ENCODE data around the gene NXF1. TPM values are rescaled to one million over a fixed set of nuclear protein-coding genes. Genes with fewer than 3 reads are reported as not detected.
A peak's percentile ranks its signal among the peaks of the same experiment; 100 is the strongest.

The NXF1 gene
- total and polyA plus RNA-seq, 2 of the 13 experiments (the other 11 are each of a cell fraction or from before 2014, with no cell fraction given), result 30.4 to 30.9 TPM

DNA sequence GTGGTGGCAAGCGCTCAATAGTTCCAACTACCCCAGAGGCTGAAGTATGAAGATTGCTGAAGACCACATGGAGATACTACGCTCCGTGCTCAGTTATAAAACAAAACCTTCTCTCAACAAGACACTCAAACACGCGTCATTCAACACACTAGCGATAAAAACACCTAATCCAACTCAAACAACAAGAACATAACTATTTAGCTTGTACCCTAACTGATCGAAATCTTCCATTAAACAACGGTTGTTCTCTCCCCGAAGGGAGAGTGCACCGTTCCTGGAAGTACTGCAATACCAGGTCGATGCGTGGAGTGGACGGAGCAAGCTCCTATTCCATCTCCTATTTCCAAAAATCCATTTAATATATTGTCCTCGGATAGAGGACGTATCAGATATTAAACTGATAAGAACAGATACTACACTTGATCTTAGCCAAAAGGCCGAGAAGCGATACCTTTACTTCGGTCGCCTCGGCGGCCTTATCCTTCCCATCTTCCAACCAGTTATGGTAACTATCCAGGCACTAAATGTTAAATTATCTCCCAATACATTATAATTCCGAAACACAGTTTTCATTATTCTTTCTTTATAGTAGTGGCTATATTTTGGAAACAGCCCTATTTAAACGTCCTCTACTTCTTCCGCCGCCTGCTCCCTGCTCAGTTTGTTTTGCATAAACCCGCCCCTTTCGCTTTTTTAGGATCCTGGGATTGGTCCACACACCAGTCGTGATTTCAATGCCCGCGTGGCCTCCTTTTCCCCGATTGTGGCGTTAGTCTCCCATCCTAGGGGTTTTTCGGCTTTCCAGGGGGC lies 36.3 kb upstream of the NXF1 start (continued):
- TF ChIP-seq, protein P1, sequence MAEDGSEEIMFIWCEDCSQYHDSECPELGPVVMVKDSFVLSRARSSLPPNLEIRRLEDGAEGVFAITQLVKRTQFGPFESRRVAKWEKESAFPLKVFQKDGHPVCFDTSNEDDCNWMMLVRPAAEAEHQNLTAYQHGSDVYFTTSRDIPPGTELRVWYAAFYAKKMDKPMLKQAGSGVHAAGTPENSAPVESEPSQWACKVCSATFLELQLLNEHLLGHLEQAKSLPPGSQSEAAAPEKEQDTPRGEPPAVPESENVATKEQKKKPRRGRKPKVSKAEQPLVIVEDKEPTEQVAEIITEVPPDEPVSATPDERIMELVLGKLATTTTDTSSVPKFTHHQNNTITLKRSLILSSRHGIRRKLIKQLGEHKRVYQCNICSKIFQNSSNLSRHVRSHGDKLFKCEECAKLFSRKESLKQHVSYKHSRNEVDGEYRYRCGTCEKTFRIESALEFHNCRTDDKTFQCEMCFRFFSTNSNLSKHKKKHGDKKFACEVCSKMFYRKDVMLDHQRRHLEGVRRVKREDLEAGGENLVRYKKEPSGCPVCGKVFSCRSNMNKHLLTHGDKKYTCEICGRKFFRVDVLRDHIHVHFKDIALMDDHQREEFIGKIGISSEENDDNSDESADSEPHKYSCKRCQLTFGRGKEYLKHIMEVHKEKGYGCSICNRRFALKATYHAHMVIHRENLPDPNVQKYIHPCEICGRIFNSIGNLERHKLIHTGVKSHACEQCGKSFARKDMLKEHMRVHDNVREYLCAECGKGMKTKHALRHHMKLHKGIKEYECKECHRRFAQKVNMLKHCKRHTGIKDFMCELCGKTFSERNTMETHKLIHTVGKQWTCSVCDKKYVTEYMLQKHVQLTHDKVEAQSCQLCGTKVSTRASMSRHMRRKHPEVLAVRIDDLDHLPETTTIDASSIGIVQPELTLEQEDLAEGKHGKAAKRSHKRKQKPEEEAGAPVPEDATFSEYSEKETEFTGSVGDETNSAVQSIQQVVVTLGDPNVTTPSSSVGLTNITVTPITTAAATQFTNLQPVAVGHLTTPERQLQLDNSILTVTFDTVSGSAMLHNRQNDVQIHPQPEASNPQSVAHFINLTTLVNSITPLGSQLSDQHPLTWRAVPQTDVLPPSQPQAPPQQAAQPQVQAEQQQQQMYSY (CRISPR knock-in tag; IDR thresholded peaks at IDR 0.05), result peak; percentile 76; the same call in 1 of the 2 replicates
- TF ChIP-seq, protein P2, sequence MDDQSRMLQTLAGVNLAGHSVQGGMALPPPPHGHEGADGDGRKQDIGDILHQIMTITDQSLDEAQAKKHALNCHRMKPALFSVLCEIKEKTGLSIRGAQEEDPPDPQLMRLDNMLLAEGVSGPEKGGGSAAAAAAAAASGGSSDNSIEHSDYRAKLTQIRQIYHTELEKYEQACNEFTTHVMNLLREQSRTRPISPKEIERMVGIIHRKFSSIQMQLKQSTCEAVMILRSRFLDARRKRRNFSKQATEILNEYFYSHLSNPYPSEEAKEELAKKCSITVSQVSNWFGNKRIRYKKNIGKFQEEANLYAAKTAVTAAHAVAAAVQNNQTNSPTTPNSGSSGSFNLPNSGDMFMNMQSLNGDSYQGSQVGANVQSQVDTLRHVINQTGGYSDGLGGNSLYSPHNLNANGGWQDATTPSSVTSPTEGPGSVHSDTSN (CRISPR knock-in tag; IDR thresholded peaks at IDR 0.05; ENCODE audit: borderline replicate concordance), result peak; percentile 88
- TF ChIP-seq, protein P3, sequence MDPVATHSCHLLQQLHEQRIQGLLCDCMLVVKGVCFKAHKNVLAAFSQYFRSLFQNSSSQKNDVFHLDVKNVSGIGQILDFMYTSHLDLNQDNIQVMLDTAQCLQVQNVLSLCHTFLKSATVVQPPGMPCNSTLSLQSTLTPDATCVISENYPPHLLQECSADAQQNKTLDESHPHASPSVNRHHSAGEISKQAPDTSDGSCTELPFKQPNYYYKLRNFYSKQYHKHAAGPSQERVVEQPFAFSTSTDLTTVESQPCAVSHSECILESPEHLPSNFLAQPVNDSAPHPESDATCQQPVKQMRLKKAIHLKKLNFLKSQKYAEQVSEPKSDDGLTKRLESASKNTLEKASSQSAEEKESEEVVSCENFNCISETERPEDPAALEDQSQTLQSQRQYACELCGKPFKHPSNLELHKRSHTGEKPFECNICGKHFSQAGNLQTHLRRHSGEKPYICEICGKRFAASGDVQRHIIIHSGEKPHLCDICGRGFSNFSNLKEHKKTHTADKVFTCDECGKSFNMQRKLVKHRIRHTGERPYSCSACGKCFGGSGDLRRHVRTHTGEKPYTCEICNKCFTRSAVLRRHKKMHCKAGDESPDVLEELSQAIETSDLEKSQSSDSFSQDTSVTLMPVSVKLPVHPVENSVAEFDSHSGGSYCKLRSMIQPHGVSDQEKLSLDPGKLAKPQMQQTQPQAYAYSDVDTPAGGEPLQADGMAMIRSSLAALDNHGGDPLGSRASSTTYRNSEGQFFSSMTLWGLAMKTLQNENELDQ (CRISPR knock-in tag; IDR thresholded peaks at IDR 0.05; ENCODE audit: borderline replicate concordance), result peak; percentile 88; the same call in 1 of the 2 replicates
- TF ChIP-seq RFX1 (IDR thresholded peaks at IDR 0.05) (no peak; the same call in 1 of the 2 replicates), MEIS2 (CRISPR knock-in tag; IDR thresholded peaks at IDR 0.05) (peak; percentile 64; the same call in 1 of the 2 replicates), KMT2A (CRISPR knock-in tag; IDR thresholded peaks at IDR 0.05) (peak; percentile 89; the same call in 1 of the 2 replicates), IKZF4 (CRISPR knock-in tag; IDR thresholded peaks at IDR 0.05; ENCODE audit: borderline replicate concordance, low read depth, not compliant biosample characterization) (no peak), ZIK1 (CRISPR knock-in tag; IDR thresholded peaks at IDR 0.05; ENCODE audit: borderline replicate concordance, low read depth) (peak; percentile 52; the same call in 1 of the 2 replicates), KDM6A (CRISPR knock-in tag; IDR thresholded peaks at IDR 0.05; ENCODE audit: low read depth) (no peak), ZNF589 (CRISPR knock-in tag; conservative IDR thresholded peaks at IDR 0.05) (peak; percentile 97), DNMT3B (CRISPR knock-in tag; conservative IDR thresholded peaks at IDR 0.05) (peak; percentile 96)
- TF ChIP-seq, protein P4, sequence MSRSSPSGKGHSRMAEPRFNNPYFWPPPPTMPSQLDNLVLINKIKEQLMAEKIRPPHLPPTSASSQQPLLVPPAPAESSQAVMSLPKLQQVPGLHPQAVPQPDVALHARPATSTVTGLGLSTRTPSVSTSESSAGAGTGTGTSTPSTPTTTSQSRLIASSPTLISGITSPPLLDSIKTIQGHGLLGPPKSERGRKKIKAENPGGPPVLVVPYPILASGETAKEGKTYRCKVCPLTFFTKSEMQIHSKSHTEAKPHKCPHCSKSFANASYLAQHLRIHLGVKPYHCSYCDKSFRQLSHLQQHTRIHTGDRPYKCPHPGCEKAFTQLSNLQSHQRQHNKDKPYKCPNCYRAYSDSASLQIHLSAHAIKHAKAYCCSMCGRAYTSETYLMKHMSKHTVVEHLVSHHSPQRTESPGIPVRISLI (CRISPR knock-in tag; IDR thresholded peaks at IDR 0.05; ENCODE audit: borderline replicate concordance), result peak; percentile 23; the same call in 1 of the 2 replicates
- TF ChIP-seq, protein P5, sequence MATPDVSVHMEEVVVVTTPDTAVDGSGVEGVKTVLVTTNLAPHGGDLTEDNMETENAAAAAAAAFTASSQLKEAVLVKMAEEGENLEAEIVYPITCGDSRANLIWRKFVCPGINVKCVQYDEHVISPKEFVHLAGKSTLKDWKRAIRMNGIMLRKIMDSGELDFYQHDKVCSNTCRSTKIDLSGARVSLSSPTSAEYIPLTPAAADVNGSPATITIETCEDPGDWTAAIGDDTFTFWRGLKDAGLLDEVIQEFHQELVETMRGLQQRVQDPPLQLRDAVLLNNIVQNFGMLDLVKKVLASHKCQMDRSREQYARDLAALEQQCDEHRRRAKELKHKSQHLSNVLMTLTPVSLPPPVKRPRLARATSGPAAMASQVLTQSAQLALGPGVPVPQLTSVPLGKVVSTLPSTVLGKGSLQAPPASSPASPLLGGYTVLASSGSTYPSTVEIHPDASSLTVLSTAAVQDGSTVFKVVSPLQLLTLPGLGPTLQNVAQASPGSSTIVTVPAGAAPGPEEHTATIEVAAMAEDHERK (CRISPR knock-in tag; IDR thresholded peaks at IDR 0.05; ENCODE audit: low read depth), result peak; percentile 70; the same call in 1 of the 2 replicates
- TF ChIP-seq, protein P6, sequence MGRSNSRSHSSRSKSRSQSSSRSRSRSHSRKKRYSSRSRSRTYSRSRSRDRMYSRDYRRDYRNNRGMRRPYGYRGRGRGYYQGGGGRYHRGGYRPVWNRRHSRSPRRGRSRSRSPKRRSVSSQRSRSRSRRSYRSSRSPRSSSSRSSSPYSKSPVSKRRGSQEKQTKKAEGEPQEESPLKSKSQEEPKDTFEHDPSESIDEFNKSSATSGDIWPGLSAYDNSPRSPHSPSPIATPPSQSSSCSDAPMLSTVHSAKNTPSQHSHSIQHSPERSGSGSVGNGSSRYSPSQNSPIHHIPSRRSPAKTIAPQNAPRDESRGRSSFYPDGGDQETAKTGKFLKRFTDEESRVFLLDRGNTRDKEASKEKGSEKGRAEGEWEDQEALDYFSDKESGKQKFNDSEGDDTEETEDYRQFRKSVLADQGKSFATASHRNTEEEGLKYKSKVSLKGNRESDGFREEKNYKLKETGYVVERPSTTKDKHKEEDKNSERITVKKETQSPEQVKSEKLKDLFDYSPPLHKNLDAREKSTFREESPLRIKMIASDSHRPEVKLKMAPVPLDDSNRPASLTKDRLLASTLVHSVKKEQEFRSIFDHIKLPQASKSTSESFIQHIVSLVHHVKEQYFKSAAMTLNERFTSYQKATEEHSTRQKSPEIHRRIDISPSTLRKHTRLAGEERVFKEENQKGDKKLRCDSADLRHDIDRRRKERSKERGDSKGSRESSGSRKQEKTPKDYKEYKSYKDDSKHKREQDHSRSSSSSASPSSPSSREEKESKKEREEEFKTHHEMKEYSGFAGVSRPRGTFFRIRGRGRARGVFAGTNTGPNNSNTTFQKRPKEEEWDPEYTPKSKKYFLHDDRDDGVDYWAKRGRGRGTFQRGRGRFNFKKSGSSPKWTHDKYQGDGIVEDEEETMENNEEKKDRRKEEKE (IDR thresholded peaks at IDR 0.05), result no peak
